Astrocyte of the spinal cord (primary cell): ENCODE data around the gene SMYD1.

ENCODE experiments used
- DNase-seq: peaks from one replicate; pipeline ENCODE4 v3.0.0; 2011; ENCODE audit warnings: low read depth, low spot score
- H3K4me3 ChIP-seq: 2 replicates; pipeline ENCODE4 v1.5.1; 2011; ENCODE audit warnings: low read depth, mild to moderate bottlenecking, low read length, moderate library complexity
- in situ Hi-C: cut with HindIII; loops from 2 replicates; pipeline ENCODE4 v1.10.0; 2017; ENCODE audit warnings: low sequenced_read_pairs
- TF ChIP-seq, protein P1 (sequence below): IDR thresholded peaks from 2 replicates; pipeline ENCODE4 v1.5.1; 2012; ENCODE audit warnings: low read depth, mild to moderate bottlenecking, low read length, inconsistent platforms

SMYD1 gene

DNA sequence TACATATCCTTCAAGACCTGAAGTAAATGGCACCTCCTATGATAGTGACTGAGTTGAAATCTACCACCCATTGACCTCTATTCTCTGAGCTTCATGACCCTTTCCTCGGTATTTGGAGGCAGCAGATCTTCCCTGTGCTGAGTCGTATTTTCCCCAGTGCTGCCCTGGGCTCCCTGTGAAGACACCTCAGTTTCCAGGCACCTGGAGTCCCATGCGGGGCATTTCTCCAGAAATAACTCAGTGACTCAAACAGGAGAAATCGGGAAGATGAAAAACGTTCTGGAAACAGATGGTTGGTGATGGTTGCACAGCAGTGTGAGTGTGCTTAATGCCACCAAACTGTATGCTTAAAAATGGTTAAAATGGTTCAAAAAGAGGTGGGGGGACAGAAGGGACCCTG is 18.0 kb downstream of the SMYD1 start:
- TF ChIP-seq, protein P1, sequence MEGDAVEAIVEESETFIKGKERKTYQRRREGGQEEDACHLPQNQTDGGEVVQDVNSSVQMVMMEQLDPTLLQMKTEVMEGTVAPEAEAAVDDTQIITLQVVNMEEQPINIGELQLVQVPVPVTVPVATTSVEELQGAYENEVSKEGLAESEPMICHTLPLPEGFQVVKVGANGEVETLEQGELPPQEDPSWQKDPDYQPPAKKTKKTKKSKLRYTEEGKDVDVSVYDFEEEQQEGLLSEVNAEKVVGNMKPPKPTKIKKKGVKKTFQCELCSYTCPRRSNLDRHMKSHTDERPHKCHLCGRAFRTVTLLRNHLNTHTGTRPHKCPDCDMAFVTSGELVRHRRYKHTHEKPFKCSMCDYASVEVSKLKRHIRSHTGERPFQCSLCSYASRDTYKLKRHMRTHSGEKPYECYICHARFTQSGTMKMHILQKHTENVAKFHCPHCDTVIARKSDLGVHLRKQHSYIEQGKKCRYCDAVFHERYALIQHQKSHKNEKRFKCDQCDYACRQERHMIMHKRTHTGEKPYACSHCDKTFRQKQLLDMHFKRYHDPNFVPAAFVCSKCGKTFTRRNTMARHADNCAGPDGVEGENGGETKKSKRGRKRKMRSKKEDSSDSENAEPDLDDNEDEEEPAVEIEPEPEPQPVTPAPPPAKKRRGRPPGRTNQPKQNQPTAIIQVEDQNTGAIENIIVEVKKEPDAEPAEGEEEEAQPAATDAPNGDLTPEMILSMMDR = no peak
- no peak overlapping the region for H3K4me3 ChIP-seq
- no peak for DNase-seq
- in situ Hi-C loops = no loop called here

DNA sequence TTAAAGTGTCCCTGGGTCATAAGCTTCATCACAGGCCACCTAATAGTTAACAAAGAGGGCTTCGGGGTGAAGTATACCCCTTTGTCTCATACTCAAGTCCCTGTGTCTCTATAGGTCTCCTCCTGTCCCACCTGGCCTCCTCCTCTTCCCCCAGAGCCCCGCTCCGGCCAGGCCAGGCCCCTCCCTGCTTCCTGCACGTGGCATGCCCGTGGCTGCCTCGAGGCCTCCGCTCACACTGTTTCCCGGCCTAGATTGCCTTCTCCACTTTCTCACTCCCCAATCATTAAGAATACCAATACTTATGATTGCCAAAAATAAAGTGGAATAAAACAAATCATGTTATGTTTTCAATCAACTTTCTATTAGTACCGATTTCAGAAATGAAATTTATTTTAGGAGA is 18.8 kb downstream of the SMYD1 start:
- H3K4me3 ChIP-seq = no peak overlapping the region
- in situ Hi-C loops = no loop called here
- no peak for DNase-seq
- TF ChIP-seq, protein P1 = no peak

DNA sequence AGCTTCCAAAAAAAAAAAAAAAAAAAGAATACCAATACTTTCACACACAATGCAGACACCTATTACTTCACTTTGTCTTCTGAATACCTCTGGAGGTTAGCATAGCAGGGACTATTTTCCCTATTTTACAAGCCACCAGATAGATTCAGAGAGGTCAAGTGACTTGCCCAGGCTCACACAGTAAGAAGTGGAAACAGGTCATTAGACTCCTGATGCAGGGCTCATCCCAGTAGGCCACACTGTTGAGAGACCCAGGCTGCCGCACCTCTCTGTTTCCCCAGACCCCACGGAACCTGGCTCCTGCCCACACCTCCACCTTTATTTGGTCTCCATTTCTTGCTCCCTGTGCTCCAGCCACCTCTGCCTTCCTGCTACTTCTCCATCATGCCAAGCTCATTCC is 19.4 kb downstream of the SMYD1 start:
- in situ Hi-C loops = no loop called here
- TF ChIP-seq, protein P1 = no peak

DNA sequence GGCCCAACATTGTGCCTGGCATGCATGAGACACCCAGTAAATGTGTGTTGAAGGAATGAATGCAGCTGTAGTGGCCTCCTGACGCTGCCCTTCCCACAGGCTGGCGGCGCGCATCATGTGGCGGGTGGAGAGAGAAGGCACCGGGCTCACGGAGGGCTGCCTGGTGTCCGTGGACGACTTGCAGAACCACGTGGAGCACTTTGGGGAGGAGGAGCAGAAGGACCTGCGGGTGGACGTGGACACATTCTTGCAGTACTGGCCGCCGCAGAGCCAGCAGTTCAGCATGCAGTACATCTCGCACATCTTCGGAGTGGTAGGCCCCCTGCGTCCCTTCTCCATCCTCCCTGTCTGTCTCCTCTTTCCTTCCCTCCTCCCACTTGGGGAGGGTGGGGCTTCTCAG is 20.1 kb downstream of the SMYD1 start:
- TF ChIP-seq, protein P1 = no peak
- in situ Hi-C loops = no loop called here
- no peak overlapping the region for H3K4me3 ChIP-seq
- DNase-seq = no peak

More for the DNA sequence above, 19.4 kb downstream of the SMYD1 start:
- H3K4me3 ChIP-seq = no peak overlapping the region
- DNase-seq = no peak

DNA sequence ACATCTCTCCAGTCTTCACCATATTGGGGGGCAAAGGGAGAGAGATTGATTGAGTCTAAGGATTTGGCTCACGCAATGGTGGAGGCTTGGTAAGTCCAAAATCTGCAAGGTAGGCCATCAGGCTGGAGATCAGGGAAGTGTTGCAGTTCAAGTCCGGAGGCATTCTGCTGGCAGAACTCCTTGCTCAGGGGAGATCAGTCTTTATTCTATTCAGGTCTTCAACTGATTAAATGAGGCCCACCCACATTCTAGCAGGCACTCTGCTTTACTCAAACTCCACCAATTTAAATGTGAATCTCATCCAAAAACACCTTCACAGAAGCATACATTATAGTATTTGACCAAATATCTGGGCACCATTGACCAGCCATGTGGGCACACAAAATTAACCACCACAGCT is 21.4 kb downstream of the SMYD1 start:
- TF ChIP-seq, protein P1 = no peak
- in situ Hi-C loops = no loop called here
- no peak for DNase-seq
- no peak overlapping the region for H3K4me3 ChIP-seq

DNA sequence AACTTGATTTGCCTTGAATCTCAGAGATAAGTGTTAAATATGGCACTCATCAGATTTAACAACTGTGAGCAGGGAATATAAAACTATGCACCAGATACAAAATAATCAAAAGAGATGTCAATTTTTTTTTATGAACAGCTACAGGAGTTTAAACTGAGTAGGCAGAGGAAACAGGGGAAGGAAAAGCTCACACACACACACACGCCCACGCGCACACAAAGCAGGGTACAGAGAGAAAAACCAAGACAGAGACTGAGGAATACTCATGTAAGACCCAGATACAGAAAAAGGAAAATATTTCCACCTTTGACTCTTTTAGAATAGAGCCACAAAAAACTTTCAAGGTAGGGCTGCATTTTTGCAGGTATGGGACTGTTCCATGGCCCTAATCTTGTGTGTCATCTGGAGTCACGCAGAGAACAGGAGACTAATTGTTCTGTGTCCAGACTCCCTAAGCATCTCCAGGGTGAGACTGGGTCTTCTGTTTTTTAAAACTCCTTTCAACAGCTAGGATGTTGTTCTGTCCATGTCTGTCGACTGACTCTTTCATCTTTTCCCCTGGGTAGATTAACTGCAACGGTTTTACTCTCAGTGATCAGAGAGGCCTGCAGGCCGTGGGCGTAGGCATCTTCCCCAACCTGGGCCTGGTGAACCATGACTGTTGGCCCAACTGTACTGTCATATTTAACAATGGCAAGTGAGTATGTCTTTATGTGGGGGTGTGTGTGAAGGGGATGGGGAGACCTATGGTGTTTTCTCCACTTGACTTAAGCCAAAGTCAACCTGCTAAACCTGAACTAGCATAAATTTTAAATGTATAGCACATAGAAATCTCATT is 23.0 kb downstream of the SMYD1 start:
- TF ChIP-seq, protein P1 = no peak
- no peak overlapping the region for H3K4me3 ChIP-seq
- in situ Hi-C loops = no loop called here
- DNase-seq = no peak
